NCI-H82 (cell line): Measurements from ENCODE around the gene CDKAL1.

Experiments
- DNase-seq: peaks from one replicate; lab custom pipeline; 2025; lab: John Stamatoyannopoulos, UW

The CDKAL1 gene

DNA sequence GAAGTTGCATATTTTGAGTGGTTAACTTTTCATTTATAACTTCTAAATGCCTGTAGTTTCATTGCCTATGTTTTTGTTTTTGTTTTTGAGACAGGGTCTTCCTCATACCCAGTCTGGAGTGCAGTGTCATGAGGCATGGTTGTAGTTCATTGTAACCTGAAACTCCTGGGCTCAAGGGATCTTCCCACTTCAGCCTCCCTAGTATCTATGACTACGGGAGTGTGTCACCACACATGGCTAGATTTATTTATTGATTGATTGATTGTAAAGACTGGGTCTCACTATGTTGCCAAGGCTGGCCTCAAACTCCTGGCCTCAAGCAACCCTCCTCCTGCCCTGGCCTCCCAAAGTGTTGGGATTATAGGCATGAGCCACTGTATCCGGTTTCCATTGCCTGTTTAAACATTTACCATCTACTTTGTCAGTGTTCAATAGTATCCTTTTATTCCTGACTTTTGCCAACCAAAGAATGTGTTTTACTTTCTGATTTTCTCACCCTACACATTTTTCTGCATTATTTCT, 144.6 kb downstream of the CDKAL1 start:
- DNase-seq: peak; percentile 29

DNA sequence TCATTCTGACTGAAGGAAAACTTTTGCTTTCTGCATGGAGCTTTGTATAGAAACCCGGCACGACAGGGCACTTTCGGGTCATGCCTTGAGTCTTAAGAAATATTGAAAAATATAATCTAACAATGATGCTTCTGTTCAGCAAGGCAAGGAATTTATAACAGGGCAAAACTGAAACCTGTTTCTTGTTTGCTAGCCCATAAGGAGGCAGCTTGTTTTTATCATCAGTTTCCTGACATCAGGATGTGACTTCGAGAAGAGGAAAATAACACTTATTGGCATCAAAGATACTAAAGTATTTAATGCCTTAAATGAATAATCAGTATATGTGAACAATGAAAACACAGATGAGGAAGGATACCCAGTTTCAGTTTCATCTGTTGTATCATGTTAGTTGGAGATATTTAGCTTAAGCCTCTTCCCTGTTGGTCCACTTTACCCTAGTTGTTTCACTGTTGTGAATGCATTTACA, 146.5 kb downstream of the CDKAL1 start:
- no peak for DNase-seq

DNA sequence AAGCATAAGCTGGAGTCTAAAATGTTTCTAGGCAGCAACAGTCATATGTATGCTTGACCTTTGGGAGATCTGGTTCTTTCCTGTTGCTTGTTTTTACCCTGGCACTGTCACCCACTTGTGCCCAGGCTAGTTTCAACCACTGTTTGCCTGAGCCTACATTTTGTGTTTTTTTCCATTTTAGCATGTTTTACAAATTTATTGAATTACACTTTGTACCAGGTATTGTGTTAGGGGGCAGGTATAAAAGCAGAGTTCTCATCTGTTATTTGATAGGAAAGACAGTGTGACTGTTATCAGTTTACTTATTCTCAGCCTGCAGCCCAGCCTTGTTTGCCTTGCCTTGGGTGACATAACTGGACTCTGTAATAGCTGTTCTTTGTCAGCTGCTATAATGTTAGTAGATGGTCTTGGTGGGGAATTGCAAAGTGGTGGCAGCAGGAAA, 147.0 kb downstream of the CDKAL1 start:
- no peak for DNase-seq

DNA sequence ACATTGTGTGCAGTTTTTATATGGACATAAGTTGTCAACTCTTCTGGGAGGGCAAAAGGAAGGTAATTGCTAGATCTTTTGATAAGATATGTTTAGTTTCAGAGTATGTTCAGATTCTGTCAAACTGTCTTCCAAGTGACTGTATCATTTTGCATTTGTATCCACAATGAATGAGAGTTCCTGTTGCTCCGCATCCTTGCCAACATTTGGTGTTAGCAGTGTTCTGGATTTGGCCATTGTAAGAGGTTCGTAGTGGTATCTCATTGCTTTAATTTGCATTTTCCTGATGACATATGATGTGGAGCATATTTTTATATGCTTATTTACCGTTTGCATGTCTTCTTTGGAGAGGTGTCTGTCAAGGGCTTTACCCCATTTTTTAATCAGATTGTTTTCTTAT, 150.2 kb downstream of the CDKAL1 start:
- DNase-seq: no peak

DNA sequence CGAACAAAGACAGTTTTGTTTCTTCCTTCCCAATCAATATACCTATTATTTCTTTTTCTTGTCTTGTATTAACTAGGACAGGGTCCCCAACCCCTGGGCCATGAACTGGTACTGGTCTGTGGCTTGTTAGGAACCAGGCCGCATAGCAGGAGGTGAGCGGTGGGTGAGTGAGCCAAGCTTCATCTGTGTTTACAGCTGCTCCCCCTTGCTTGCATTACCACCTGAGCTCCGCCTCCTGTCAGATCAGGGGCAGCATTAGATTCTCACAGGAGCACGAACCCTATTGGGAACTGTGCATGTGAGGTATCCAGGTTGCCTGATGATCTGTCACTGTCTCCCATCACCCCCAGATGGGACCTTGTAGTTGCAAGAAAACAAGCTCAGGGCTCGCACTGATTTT, 151.9 kb downstream of the CDKAL1 start:
- peak; percentile 99 for DNase-seq

DNA sequence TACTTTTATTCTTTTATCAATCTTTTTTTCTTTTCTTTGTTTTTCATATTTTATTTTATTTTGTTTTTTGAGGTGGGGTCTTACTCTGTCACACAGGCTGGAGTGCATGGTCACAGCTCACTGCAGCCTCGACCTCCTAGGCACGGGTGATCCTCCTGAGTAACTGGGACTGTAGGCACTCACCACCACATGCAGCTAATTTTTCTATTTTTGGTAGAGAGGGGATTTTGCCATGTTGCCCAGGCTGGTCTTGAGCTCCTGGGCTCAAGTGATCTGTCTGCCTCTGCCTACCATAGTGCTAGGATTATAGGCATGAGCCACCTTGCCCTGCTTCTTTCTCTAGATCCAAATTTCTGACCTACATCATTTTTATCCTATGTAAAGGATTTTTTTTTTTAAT, 153.2 kb downstream of the CDKAL1 start:
- peak; percentile 80 for DNase-seq

DNA sequence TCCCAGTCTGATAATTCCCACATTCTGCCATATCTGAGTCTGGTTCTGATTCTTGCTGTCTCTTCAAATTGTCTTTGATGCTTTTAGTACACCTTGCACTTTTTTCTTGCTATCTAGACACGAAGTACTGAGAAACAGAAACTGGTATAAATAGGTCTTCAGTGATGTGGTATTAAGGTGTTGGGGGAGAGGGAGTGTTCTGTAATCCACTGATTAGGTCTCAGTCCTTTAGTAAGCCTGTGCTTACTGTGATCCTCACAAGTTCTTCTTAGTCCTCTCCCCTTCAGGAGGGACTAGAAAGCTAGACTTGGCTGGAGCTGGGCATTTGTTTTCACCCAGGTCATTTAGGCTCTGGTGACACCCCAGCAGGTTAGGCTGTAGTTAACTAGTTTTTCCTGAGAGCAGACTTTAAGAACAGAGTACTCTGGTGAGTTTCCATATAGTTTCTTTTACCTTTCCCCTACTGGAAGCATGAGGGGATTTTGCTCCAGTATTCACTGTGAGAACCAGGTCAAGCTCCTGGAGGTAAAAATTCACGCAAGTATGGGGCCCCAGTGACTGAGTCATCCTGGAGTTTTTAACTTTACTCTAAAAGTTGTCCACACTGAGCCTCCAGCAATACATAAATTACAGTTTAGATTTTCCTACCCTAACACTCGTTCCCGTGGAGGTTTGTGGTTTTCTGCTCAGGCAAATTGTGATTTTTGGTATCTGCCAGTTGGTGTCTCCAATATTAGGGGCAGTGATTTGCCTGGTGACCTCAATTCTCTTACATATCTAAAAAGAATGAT, 154.6 kb downstream of the CDKAL1 start:
- DNase-seq: peak; percentile 97

DNA sequence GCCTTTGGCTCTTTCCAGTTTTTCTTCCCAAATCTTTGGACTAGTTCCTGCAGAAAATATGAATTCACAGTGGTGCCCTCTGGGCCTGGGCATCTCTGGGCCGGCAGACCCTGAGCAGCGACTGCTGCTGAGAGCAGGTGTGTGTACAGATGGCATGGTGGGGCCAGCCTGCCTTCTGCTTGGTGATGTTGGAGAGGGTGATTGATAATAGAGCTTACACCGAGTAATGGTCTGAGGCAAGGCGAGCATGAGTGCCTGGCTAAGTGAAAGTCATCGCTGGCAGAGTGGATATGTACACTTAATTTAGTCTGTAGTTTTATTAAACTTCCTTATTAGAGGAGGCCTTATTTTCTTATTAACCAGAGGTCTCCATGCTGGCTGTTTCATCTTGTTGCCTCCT, 156.9 kb downstream of the CDKAL1 start:
- DNase-seq: peak; percentile 93

DNA sequence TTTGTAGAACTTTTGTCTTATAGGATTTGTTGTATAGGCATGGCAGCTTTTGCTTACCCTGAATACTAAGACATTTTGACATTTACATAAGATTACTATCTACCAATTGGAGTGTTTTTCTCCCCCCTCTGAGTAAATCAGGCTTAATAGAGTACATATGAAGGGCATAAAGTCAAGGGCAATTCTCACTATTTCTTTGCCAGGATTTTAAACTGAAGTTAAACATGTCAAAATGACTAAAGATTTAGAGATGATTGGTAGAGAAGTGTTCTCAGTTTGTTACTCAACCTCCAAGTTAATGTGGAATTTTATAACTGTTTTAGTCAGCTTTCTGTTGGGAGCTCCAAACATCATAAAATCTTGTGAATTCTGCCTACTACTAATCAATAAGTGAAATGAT, 157.8 kb downstream of the CDKAL1 start:
- peak; percentile 81 for DNase-seq

DNA sequence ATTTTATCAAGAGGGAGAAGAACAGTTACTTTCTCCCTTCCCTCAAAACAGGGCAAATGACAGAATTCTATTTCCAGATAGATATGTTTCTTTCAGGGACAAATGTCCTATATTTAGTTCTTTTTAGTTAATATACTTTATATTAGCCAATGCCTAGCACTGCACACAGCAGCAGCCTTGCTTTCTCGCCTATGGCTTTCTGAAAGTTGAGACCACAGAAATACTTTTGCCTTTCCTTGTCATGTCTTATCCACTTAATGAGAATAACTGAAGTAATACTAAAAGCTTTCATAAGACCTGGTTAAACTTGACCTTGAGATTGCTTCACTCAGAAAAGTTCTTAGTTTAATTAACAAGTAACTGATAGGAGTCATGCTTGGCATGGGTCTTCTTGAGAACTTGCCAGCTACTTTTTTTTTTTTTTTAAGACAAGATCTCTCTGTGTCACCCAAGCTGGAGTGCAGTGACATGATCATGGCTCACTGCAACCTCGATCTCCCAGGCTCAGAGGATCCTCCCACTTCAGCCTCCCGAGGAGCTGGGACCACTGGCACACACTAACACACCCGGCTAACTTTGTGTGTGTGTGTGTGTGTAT, 159.3 kb downstream of the CDKAL1 start:
- DNase-seq: peak; percentile 69

DNA sequence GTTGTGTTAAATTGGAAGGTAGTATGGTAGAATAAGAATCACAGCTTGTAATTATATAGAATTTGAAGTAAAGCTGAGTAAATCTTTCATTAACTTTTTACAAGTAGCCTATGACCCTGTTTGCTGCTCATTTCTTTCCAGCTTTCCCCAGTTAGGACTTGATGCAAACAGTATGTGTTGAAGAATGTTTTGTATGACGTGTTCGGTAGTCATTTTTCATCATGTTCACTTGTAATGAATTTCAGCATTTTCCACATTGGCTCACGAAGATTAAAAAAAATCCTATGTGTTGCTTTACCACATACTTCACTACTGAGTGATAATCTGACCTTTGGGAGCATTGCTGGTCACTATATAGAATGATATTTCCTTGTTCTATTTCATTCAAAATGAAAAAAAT, 162.4 kb downstream of the CDKAL1 start:
- DNase-seq: peak; percentile 43

DNA sequence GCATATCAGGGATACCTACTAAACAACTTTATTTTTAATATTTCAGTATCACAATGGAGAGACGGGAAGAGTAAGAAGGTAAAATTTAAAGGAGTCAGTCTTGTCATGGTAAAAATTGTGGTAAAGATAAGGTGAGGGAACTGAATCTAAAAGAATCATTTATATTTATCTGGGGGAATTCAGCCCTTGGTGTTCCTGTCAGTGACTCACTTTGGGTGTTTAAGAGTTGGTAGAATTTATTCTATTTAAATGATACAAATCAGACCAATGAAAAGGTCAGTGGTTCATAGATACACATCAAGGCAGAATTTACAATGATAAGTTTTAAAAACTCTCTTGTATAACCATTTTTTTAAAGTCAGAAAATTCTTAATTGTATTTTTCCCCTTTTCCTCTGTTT, 164.4 kb downstream of the CDKAL1 start:
- DNase-seq: peak; percentile 52

DNA sequence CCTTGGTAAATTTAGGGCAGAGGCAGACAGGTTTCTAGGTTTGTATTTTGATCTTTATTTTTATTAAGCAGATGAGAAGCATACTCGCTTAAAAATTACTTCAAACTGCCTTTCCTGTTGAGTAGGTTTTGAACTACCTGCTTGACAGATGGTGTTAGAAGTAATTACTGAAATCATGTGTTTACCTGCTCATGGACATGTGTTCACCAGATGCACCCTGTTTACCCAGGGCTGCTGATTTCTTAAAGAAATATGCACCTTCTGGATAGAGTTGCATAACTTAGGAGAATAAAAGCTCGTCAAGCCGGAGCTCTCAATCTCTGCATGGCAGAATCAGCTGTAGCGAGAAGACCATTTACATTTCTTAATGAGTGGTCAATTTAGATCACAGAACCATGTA, 165.1 kb downstream of the CDKAL1 start:
- peak; percentile 97 for DNase-seq

DNA sequence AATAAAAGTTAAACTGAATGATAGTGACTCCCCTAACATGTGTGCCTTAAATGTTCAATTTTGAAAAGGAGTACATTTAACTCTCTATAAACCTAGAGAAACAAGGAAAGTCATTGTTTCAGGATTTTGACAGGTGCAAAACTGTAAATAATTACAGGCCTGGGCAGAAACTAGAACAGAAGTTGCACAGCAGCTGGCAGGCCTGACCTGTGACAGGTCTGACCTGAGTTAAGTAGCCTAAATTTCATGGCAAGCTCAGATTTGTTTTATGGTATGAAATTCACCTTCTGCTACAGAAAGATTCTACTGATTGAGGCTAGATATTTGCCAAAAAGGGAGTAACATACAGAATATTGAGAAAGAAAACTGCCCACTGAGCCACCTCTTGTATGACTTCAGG, 166.1 kb downstream of the CDKAL1 start:
- peak; percentile 74 for DNase-seq

DNA sequence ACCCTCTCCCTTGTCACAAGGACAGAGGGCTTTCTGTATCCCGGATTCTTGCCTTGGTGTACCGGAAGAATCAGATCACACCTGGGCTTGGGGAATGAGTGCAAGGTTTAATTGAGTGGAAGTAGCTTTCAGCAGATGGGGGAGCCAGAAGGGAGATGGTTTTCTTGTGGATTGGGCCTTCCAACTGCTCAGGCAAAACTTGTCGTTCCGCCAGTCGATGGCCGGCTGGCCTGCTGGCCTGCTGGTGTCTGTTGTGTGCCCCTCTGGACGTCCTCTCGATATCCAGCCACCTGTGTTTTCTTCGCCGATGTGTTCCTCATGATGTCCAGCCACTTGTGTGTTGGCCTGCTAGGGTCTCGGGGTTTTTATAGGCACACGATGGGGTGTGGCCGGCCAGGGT, 168.1 kb downstream of the CDKAL1 start:
- no peak for DNase-seq

DNA sequence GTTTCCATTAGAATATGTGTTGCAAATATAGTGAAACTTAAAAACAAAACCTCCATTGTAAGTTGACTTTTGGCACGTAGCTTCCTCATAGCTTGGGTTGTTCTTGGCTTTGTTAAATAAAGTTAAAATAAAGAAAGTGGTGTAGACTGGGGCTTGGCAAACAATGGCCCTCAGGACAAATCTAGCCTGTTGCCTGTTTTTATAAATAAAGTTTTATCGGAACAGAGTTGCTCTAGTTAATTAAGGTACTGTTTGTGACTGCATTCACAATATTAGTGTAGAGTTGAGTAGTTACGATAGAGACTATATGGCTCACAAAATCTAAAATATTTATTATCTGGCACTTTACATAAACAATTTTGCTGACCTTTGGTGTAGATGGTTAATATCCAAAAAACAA, 168.8 kb downstream of the CDKAL1 start:
- no peak for DNase-seq

DNA sequence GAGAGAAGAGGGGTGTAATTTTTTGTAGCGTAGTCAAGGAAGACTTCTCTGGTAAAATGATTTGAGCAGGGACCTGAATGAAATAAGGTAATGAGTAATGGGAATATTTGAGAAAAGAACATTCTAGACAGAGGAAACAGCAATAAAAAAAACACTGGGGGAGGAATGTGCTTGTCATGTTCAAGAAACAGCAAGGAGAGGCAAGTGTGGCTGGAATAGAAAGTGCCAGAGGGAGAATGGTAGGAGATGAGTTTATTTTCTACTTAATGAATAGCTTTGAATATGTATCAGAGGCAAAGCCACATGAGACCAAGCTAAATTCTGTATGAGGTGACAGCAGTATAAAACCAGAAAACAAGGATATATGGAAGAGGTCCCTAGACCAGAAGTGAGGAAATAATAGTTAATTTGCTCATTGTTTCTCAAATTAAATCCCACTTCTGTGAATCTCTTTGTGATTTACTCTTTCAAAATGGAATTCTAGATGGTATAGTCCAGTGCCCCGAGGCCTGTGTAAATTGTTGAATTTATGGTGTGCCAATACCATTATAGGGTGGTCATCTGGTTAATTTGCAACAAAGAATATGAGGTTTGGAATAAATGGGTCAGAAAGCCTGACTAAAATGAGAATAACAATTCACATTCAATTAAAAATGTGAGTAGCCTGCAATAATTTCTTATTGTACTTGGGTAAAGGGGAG, 170.2 kb downstream of the CDKAL1 start:
- DNase-seq: no peak

DNA sequence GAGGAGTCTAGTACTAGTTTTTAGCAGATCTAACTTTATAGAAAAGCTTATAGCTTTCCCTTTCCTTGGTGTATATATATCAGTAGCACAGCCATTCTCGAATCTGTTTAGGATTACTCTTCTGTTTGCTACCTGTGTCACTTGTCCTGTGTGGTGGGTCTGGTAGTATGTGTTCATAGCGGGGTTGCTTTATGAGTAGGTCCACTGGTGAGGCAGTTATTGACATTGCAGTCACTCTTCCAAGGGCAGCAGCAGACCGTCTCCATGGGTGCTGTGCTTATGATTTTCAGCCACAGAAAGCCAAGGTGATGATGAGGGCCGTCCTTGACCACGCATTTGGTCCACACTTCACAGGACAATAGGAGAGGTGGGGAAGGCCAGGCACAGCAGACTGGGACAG, 171.5 kb downstream of the CDKAL1 start:
- DNase-seq: peak; percentile 77

DNA sequence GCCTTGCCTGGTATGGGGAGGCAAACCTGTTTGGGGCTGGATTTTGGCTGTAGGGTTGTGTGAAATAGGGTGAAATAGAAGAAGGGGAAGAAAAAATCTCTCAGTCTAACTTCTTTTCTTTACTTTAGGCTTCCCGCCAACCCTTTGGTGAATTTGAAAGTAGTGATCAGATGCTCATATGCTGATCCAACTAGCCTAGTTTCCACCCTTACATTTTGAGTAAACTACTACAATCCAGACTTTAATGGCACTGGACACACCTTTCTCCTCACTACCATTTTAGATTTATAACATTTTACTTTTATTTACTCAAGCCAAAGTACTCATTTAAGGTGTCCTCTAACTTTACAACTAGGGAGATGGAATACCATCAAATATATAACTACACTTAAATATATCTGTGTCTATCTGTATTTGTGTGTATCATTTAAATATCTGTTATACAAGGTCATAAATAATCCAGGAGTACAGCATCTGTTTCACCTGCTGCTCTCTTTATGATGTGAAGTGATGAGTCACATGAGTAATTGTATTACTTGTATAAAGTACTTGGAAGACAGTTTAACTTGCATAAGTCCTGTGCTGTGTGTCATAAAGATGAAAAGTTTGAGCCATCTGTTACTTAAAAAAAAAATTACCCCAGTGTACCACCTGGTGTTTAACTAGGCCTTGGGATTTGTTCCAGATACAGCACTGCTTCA, 172.1 kb downstream of the CDKAL1 start:
- DNase-seq: peak; percentile 97

DNA sequence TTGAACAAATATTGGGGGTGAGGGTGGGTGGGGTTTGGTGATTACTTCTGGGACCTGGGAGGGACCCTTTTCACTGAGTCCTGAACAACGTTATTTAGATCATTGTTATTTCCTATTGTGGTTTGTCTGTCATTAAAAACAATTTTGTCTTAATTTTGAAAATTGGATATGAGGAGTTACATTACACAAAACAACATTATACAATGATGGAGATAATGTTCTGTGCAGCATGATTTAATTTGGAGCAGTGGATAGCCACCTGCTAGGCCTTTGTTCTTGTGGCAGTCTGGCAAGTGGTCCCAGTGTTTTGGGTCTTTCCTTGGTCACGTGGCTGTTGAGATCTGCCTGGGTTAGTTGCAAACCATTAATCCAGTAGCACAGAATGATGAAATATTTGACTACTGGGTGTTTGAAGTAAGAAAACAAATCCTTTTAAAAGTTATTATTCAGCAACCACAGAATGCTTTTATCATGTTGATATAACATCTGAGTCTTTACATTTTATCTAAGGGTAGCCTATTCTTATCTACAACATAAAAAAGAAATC, 172.8 kb downstream of the CDKAL1 start:
- DNase-seq: peak; percentile 91

DNA sequence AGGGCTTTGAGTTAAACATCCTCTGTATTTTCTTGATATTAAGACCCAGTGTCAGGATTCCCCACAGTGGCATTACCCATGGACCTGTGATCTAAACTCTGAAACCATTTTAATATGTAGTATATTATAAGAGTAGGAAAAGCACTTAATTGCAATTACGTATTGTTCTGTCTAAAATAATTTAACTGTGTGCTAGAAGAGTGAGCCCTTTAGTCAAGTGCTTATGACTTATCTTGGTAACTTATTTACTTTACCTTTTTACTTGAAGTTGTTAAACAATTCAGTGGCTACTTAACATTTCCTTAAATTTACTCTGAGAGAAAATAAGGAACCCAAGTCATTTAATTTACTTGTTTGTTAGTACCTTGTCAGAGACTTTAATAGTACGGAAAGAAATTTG, 173.6 kb downstream of the CDKAL1 start:
- no peak for DNase-seq
